Measurements from ENCODE around the gene PUM2. TPM values are rescaled to one million over a fixed set of nuclear protein-coding genes. Genes with fewer than 3 reads are reported as not detected.

Gene PUM2
- total RNA-seq, 1 experiment from 2014 or later: 85.6 TPM

DNA sequence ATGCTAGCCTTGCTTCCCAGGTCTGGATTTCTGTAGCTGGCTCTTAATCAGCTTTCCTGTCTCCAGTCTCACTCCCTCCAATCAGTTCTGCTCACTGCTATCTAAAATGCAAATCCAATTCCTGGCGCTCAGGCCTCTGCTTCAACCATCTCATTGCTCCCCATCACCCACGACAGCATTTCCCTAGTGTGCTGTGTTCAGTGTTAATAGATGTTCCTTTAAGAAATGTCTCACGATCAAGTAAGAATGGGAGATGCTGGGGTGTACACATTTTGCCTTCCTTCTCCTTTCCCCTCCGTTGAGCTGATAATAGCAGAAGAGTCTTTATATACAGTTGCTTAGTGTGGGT, 1.6 kb upstream of the PUM2 start:
- BruUV-seq (replicated peaks): no TSS peak
- H3K4me1 ChIP-seq (ENCODE audit: control insufficient read depth, insufficient read depth, low read length): peaks cover 36% of the 10 kb centered on the region
- intact Hi-C loops (cut with micrococcal nuclease; ENCODE audit: unreplicated experiment): no loop called here
- in situ Hi-C loops (cut with HindIII; ENCODE audit: low pct_unique_long_range_greater_than_20kb, low sequenced_read_pairs): no loop called here
- ChIA-PET POLR2A (no interaction called here), CTCF (interaction anchor here (0.6 kb wide), 1 partner anchor 258 kb away, joined by 3 read pairs; no protein-coding TSS in a partner anchor)
- no peaks in the 10 kb centered on the region for H3K27me3 ChIP-seq (ENCODE audit: control insufficient read depth, insufficient read depth, low read length)
- no peak for ATAC-seq
- H3K9me3 ChIP-seq (ENCODE audit: control insufficient read depth, insufficient read depth, low read depth, low read length): no peaks in the 10 kb centered on the region
- DNase-seq (ENCODE audit: low read depth, low spot score): no peak
- H3K4me3 ChIP-seq (ENCODE audit: low read depth in 2 of 2, low read length in 2 of 2): peak overlapping the region in 1 of 2 experiments; percentile 81; a peak in 2 of 4 replicates
- H3K36me3 ChIP-seq (ENCODE audit: control insufficient read depth, insufficient read depth, low read length): no peaks in the 10 kb centered on the region; the same call in 1 of the 2 replicates
- TF ChIP-seq SIN3A (IDR thresholded peaks at IDR 0.05; ENCODE audit: borderline replicate concordance, insufficient read depth, low read depth, low read length): no peak
- H3K27ac ChIP-seq (ENCODE audit: low read length): peak overlapping the region; percentile 98

- no peak for TF ChIP-seq REST (IDR thresholded peaks at IDR 0.05; ENCODE audit: insufficient read depth in 1 of 2, low read depth in 2 of 2, low read length in 1 of 2)
- no peak for TF ChIP-seq SIN3A (IDR thresholded peaks at IDR 0.05; ENCODE audit: borderline replicate concordance, insufficient read depth, low read depth, low read length)
- no peak for TF ChIP-seq POLR2AphosphoS5 (IDR thresholded peaks at IDR 0.05; ENCODE audit: low read depth, low read length)
- no peak for TF ChIP-seq CTCF (IDR thresholded peaks at IDR 0.05)
- no peak for TF ChIP-seq TCF7L2 (IDR thresholded peaks at IDR 0.05; ENCODE audit: low read depth, low read length)
- CTCF ChIA-PET: no interaction called here
- DNase-seq (ENCODE audit: low read depth, low spot score): no peak
- Histone ChIP-seq H3K9me3 (ENCODE audit: control insufficient read depth, insufficient read depth, low read depth, low read length) (no peaks in the 10 kb centered on the region), H3K27me3 (ENCODE audit: control insufficient read depth, insufficient read depth, low read length) (no peaks in the 10 kb centered on the region), H3K4me1 (ENCODE audit: control insufficient read depth, insufficient read depth, low read length) (peaks cover 40% of the 10 kb centered on the region), H3K27ac (ENCODE audit: low read length) (peak overlapping the region; percentile 98), H3K36me3 (ENCODE audit: control insufficient read depth, insufficient read depth, low read length) (no peaks in the 10 kb centered on the region; the same call in 1 of the 2 replicates), H3K4me3 (ENCODE audit: low read depth in 2 of 2, low read length in 2 of 2) (peak overlapping the region; percentile 65 to 81)
- in situ Hi-C loops (cut with HindIII; ENCODE audit: low pct_unique_long_range_greater_than_20kb, low sequenced_read_pairs) (no loop called here), intact Hi-C loops (cut with micrococcal nuclease; ENCODE audit: unreplicated experiment) (no loop called here)
- BruUV-seq (replicated peaks): no TSS peak
- ATAC-seq: peak; percentile 1; the same call in 1 of the 2 replicates
- POLR2A ChIA-PET: no interaction called here
Observed at GRCh38 chr2:20351555-20352229, 1.0 kb upstream of the PUM2 start.

DNA sequence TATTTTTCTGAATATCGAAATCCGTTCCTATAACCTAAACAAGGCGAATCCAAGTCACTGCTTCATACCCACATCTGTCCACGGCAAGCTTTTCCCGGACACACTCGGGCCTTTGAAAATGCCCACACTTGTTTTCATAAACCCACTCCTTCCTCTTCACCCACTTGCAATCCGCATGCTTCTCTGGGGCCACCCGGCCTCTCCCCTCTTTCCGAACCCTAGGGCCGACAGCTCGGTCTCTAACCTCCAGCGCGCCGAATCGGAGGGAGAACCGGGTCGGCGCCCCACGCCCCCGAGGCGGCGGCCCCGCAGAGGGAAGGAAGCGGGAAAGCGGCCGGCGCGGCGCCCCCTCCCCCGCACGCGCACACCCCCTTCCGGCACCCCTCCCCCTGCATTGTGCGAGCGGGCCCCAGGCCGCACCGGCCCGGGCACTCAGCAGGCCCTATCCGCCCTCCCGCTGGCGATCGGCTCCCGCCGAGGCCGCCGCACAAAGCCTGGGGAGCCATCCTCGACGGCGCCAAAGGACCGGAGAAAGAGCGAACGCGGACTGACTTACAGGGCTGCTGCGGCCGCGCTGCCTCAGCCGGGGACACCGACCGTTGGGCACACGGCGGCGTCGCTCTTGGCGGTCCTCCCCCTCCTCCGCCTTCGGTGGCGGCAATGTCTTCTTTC, 467 bp downstream of the PUM2 start:
- intact Hi-C loops (cut with micrococcal nuclease; ENCODE audit: unreplicated experiment) (no loop called here), in situ Hi-C loops (cut with HindIII; ENCODE audit: low pct_unique_long_range_greater_than_20kb, low sequenced_read_pairs) (no loop called here)
- H3K36me3 ChIP-seq (ENCODE audit: control insufficient read depth, insufficient read depth, low read length): no peaks in the 10 kb centered on the region; the same call in 1 of the 2 replicates
- ChIA-PET CTCF (no interaction called here), POLR2A (no interaction called here)
- ATAC-seq (peak; percentile 77), DNase-seq (ENCODE audit: low read depth, low spot score) (no peak)
- no peaks in the 10 kb centered on the region for H3K27me3 ChIP-seq (ENCODE audit: control insufficient read depth, insufficient read depth, low read length)
- peak overlapping the region; percentile 96 for H3K27ac ChIP-seq (ENCODE audit: low read length)
- BruUV-seq (replicated peaks): no TSS peak
- peaks cover 44% of the 10 kb centered on the region for H3K4me1 ChIP-seq (ENCODE audit: control insufficient read depth, insufficient read depth, low read length)
- no peaks in the 10 kb centered on the region for H3K9me3 ChIP-seq (ENCODE audit: control insufficient read depth, insufficient read depth, low read depth, low read length)
- H3K4me3 ChIP-seq (ENCODE audit: low read depth in 2 of 2, low read length in 2 of 2): peak overlapping the region; percentile 96 to 97
- TF ChIP-seq SIN3A (IDR thresholded peaks at IDR 0.05; ENCODE audit: borderline replicate concordance, insufficient read depth, low read depth, low read length): peak; percentile 42; the same call in 1 of the 2 replicates
- TF ChIP-seq POLR2AphosphoS5 (IDR thresholded peaks at IDR 0.05; ENCODE audit: low read depth, low read length): no peak
